Measurements from ENCODE around the gene PDCD1LG2. TPM values are rescaled to one million over a fixed set of nuclear protein-coding genes. Genes with fewer than 3 reads are reported as not detected.

The PDCD1LG2 gene
- total RNA-seq, 1 experiment from 2014 or later: not detected

DNA sequence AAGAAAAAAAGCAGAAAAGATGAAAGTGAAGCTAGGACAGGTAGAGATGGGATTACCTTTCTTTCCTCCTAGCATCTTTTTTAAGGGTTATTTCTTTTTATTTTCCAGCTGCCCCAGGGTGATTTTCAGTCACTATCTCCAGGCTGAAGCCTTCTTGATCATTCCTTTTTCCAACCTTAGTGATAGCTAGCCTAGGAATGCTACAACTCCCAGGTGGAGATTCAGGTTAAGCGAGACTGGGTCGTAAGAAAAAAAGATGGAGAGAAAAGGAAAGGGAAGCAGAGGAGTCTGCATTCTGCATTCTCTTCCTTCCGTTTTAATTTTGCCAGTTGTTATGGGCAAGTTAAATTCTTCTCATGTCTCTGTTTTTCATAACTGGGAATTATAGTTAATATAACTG is 81.9 kb downstream of the PDCD1LG2 start:
- H3K27ac Mint-ChIP-seq: no peak overlapping the region
- no peaks in the 10 kb centered on the region for H4K20me1 ChIP-seq (ENCODE audit: control insufficient read depth, insufficient read depth, insufficient read length)
- H3K9me3 Mint-ChIP-seq: no peaks in the 10 kb centered on the region
- H4K5ac ChIP-seq (ENCODE audit: insufficient read length, low read depth, low read length): no peak overlapping the region
- no peak overlapping the region for H4K8ac ChIP-seq (replicated peaks; ENCODE audit: insufficient read length, low read depth, low read length)
- no peak for DNase-seq
- H3T11ph ChIP-seq (ENCODE audit: low read length): no peak overlapping the region
- no peaks in the 10 kb centered on the region for H3K27me3 ChIP-seq (ENCODE audit: insufficient read depth, low read length)
- H3K4ac ChIP-seq (ENCODE audit: low read depth, low read length): no peak overlapping the region
- H3K4me3 Mint-ChIP-seq: no peak overlapping the region
- no peak overlapping the region for H4K91ac ChIP-seq (ENCODE audit: insufficient read length, low read depth, low read length)
- H3K14ac ChIP-seq (ENCODE audit: insufficient read depth, low read length): no peak overlapping the region
- no peaks in the 10 kb centered on the region for H3K9me3 ChIP-seq (ENCODE audit: control insufficient read depth, low read depth, low read length)
- no peak overlapping the region for H2BK120ac ChIP-seq (ENCODE audit: low read depth, low read length, poor library complexity, severe bottlenecking)
- H3K4me2 ChIP-seq (ENCODE audit: insufficient read depth, insufficient read length, low read length): no peak overlapping the region
- H3K79me2 ChIP-seq (ENCODE audit: insufficient read depth, low read length): no peaks in the 10 kb centered on the region
- no peak overlapping the region for H3K27ac ChIP-seq (ENCODE audit: insufficient read length, low read depth, low read length)
- no peak overlapping the region for H2BK15ac ChIP-seq (ENCODE audit: low read depth, low read length)
- WGBS (ENCODE audit: extremely low coverage, insufficient read length, low lambda C conversion rate): no CpG with 5 or more reads among the region's 3 CpGs
- H3K23me2 ChIP-seq (ENCODE audit: insufficient read length, low read depth, low read length, poor library complexity, severe bottlenecking): no peaks in the 10 kb centered on the region
- H3K79me1 ChIP-seq (ENCODE audit: insufficient read depth, low read depth, low read length, poor library complexity, severe bottlenecking): no peaks in the 10 kb centered on the region
- no peaks in the 10 kb centered on the region for H3K4me1 ChIP-seq (ENCODE audit: insufficient read depth, low read length)
- TF ChIP-seq, protein P1, sequence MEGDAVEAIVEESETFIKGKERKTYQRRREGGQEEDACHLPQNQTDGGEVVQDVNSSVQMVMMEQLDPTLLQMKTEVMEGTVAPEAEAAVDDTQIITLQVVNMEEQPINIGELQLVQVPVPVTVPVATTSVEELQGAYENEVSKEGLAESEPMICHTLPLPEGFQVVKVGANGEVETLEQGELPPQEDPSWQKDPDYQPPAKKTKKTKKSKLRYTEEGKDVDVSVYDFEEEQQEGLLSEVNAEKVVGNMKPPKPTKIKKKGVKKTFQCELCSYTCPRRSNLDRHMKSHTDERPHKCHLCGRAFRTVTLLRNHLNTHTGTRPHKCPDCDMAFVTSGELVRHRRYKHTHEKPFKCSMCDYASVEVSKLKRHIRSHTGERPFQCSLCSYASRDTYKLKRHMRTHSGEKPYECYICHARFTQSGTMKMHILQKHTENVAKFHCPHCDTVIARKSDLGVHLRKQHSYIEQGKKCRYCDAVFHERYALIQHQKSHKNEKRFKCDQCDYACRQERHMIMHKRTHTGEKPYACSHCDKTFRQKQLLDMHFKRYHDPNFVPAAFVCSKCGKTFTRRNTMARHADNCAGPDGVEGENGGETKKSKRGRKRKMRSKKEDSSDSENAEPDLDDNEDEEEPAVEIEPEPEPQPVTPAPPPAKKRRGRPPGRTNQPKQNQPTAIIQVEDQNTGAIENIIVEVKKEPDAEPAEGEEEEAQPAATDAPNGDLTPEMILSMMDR (conservative IDR thresholded peaks at IDR 0.05): no peak
- H2BK12ac ChIP-seq (ENCODE audit: insufficient read length, low read depth, low read length): no peak overlapping the region
- no peak overlapping the region for H3K56ac ChIP-seq (ENCODE audit: insufficient read length, low read depth, low read length)
- peaks cover 6 to 7% of the 10 kb centered on the region in 2 experiments; a peak in 3 of 4 replicates for H3K4me1 Mint-ChIP-seq
- no peak overlapping the region for H3K23ac ChIP-seq (ENCODE audit: insufficient read length, low read depth, low read length)
- no peak overlapping the region for H2AK5ac ChIP-seq (ENCODE audit: insufficient read length, low read length)
- no peak overlapping the region for H2AFZ ChIP-seq (ENCODE audit: low read length)
- H3K36me3 Mint-ChIP-seq (ENCODE audit: insufficient read depth in 1 of 3, low read depth in 3 of 3): no peaks in the 10 kb centered on the region
- no peak overlapping the region for H2BK5ac ChIP-seq (ENCODE audit: insufficient read length, low read length)
- no peak overlapping the region for H3K18ac ChIP-seq (ENCODE audit: insufficient read length, low read depth, low read length)
- H3K9ac ChIP-seq (ENCODE audit: extremely low read depth, insufficient read length, low read length): no peak overlapping the region
- H3K27me3 Mint-ChIP-seq (ENCODE audit: low read depth): no peaks in the 10 kb centered on the region; the same call in 1 of the 2 replicates
- no peak overlapping the region for H2BK20ac ChIP-seq (ENCODE audit: low read depth, low read length, poor library complexity, severe bottlenecking)
